ENCODE measurements around the gene NPAS3.

Gene NPAS3

GRCh38 chr14:33323979-33324378 lies 385.3 kb downstream of the NPAS3 start:
- H3K27me3 ChIP-seq (ENCODE audit: insufficient read depth, poor library complexity, severe bottlenecking): no peaks in the 10 kb centered on the region
- H3K4me3 ChIP-seq (replicated peaks; ENCODE audit: insufficient read depth, low read length): no peak overlapping the region
- TF ChIP-seq CTCF (IDR thresholded peaks at IDR 0.05; ENCODE audit: insufficient read depth, low read length) (no peak), REST (IDR thresholded peaks at IDR 0.05; ENCODE audit: insufficient replicate concordance, low read depth) (no peak), GABPA (IDR thresholded peaks at IDR 0.05; ENCODE audit: low read depth) (no peak), SPI1 (IDR thresholded peaks at IDR 0.05; ENCODE audit: borderline replicate concordance, low read depth) (no peak), POLR2AphosphoS5 (IDR thresholded peaks at IDR 0.05; ENCODE audit: low read depth) (no peak)
- DNase-seq (ENCODE audit: low read depth in 1 of 2, low spot score in 1 of 2): no peak
- no peak overlapping the region for H3K27ac ChIP-seq (replicated peaks)

- H3K27me3 ChIP-seq (ENCODE audit: insufficient read depth, poor library complexity, severe bottlenecking): no peaks in the 10 kb centered on the region
- TF ChIP-seq SPI1 (IDR thresholded peaks at IDR 0.05; ENCODE audit: borderline replicate concordance, low read depth): no peak
- no peak for TF ChIP-seq REST (IDR thresholded peaks at IDR 0.05; ENCODE audit: insufficient replicate concordance, low read depth)
- TF ChIP-seq GABPA (IDR thresholded peaks at IDR 0.05; ENCODE audit: low read depth): no peak
- no peak for TF ChIP-seq CTCF (IDR thresholded peaks at IDR 0.05; ENCODE audit: insufficient read depth, low read length)
- TF ChIP-seq POLR2AphosphoS5 (IDR thresholded peaks at IDR 0.05; ENCODE audit: low read depth): no peak
- DNase-seq (ENCODE audit: low read depth in 1 of 2, low spot score in 1 of 2): no peak
- no peak overlapping the region for H3K27ac ChIP-seq (replicated peaks)
- no peak overlapping the region for H3K4me3 ChIP-seq (replicated peaks; ENCODE audit: insufficient read depth, low read length)
These were observed 392.7 kb downstream of the NPAS3 start for GRCh38 chr14:33331176-33331949.

- TF ChIP-seq GABPA (IDR thresholded peaks at IDR 0.05; ENCODE audit: low read depth): no peak
- no peak for TF ChIP-seq REST (IDR thresholded peaks at IDR 0.05; ENCODE audit: insufficient replicate concordance, low read depth)
- no peak for TF ChIP-seq POLR2AphosphoS5 (IDR thresholded peaks at IDR 0.05; ENCODE audit: low read depth)
- TF ChIP-seq CTCF (IDR thresholded peaks at IDR 0.05; ENCODE audit: insufficient read depth, low read length): no peak
- no peak for TF ChIP-seq SPI1 (IDR thresholded peaks at IDR 0.05; ENCODE audit: borderline replicate concordance, low read depth)
- H3K4me3 ChIP-seq (replicated peaks; ENCODE audit: insufficient read depth, low read length): no peak overlapping the region
- no peaks in the 10 kb centered on the region for H3K27me3 ChIP-seq (ENCODE audit: insufficient read depth, poor library complexity, severe bottlenecking)
- no peak overlapping the region for H3K27ac ChIP-seq (replicated peaks)
- DNase-seq (ENCODE audit: low read depth in 1 of 2, low spot score in 1 of 2): no peak
These were observed 393.8 kb downstream of the NPAS3 start for GRCh38 chr14:33332497-33332896.

Measured in HL-60 (cell line).